Neural cell (in vitro differentiated cells): ENCODE results near the gene PLCB4. TPM values are rescaled to one million over a fixed set of nuclear protein-coding genes. Genes with fewer than 3 reads are reported as not detected.

ENCODE experiments used
- H2AFZ ChIP-seq: fragments of 200-600, 300-800 bp; sonication (generic), shearing (Covaris generic); 2 replicates; pipeline ENCODE4 v1.6.0; 2014; ENCODE audit warnings: low read depth, mild to moderate bottlenecking, antibody characterized with exemption, low read length, moderate library complexity
- H3F3A ChIP-seq: fragments of 200-600 bp; shearing (Covaris generic); 2 replicates; pipeline ENCODE4 v1.6.1; 2016; ENCODE audit warnings: mild to moderate bottlenecking, moderate library complexity, mixed read lengths, antibody characterized with exemption, low read length; ENCODE audit not compliant: insufficient read depth, poor library complexity, severe bottlenecking
- H3K27ac ChIP-seq: fragments of 200-600, 300-800 bp; sonication (generic), shearing (Covaris generic); 2 replicates; pipeline ENCODE4 v1.5.1; 2014; ENCODE audit warnings: mild to moderate bottlenecking, low read length, moderate library complexity
- H3K27me3 ChIP-seq: fragments of 300-800, 200-600 bp; sonication (generic), shearing (Covaris generic); 2 replicates; pipeline ENCODE4 v1.6.0; 2014; ENCODE audit warnings: mild to moderate bottlenecking, low read depth, low read length, moderate library complexity; ENCODE audit not compliant: insufficient read depth
- H3K36me3 ChIP-seq: fragments of 300-800, 200-600 bp; sonication (generic), shearing (Covaris generic); 2 replicates; pipeline ENCODE4 v1.5.1; 2014; ENCODE audit warnings: mild to moderate bottlenecking, antibody characterized with exemption, low read length, moderate library complexity; ENCODE audit not compliant: insufficient read depth
- H3K4me2 ChIP-seq: fragments of 300-800, 200-600 bp; sonication (generic), shearing (Covaris generic); 2 replicates; pipeline ENCODE4 v1.6.0; 2014; ENCODE audit warnings: mild to moderate bottlenecking, low read length
- H3K4me3 ChIP-seq: fragments of 300-800, 200-600 bp; sonication (generic), shearing (Covaris generic); 2 replicates; pipeline ENCODE4 v1.5.1; 2014; ENCODE audit warnings: mild to moderate bottlenecking, low read length, moderate library complexity
- H3K79me2 ChIP-seq: fragments of 200-600 bp; shearing (Covaris generic); replicated peaks from 2 replicates; pipeline ENCODE4 v1.6.0; 2014; ENCODE audit warnings: mild to moderate bottlenecking, low read length, moderate library complexity; ENCODE audit not compliant: insufficient read depth
- H3K9ac ChIP-seq: fragments of 300-800, 200-600 bp; sonication (generic), shearing (Covaris generic); 2 replicates; pipeline ENCODE4 v1.6.1; 2016; ENCODE audit warnings: mild to moderate bottlenecking, low read length, mixed read lengths
- H3K9me2 ChIP-seq: fragments of 200-600 bp; shearing (Covaris generic); 2 replicates; pipeline ENCODE4 v1.6.1; 2016; ENCODE audit warnings: mild to moderate bottlenecking, low read length, mixed read lengths; ENCODE audit not compliant: insufficient read depth
- H3K9me3 ChIP-seq: fragments of 200-600, 300-800 bp; sonication (generic), shearing (Covaris generic); 2 replicates; pipeline ENCODE4 v1.6.1; 2016; ENCODE audit warnings: mild to moderate bottlenecking, mixed run types, low read length, moderate library complexity, mixed read lengths
- H4K20me1 ChIP-seq: fragments of 200-600 bp; shearing (Covaris generic); 2 replicates; pipeline ENCODE4 v1.6.1; 2016; ENCODE audit warnings: mild to moderate bottlenecking, mixed run types; ENCODE audit not compliant: insufficient read depth
- EP300 ChIP-seq: fragments of 450-650 bp; conservative IDR thresholded peaks from 2 replicates; pipeline ENCODE4 v1.6.1; 2014; ENCODE audit warnings: antibody characterized with exemption, mild to moderate bottlenecking, moderate library complexity; ENCODE audit not compliant: poor library complexity, severe bottlenecking
- EZH2 ChIP-seq: fragments of 200-600, 300-800 bp; shearing (Covaris generic), sonication (generic); IDR thresholded peaks from 2 replicates; pipeline ENCODE4 v1.6.1; 2014; ENCODE audit warnings: antibody characterized with exemption, low read length, borderline replicate concordance, mild to moderate bottlenecking; ENCODE audit not compliant: insufficient read depth, poor library complexity, severe bottlenecking
- MXI1 ChIP-seq: fragments of 450-650 bp; conservative IDR thresholded peaks from 2 replicates; pipeline ENCODE4 v1.6.1; 2014; ENCODE audit warnings: antibody characterized with exemption, mild to moderate bottlenecking; ENCODE audit not compliant: poor library complexity, severe bottlenecking
- POLR2AphosphoS5 ChIP-seq: IDR thresholded peaks from 2 replicates; pipeline ENCODE4 v1.6.1; 2012
- RAD21 ChIP-seq: fragments of 450-650 bp; conservative IDR thresholded peaks from 2 replicates; pipeline ENCODE4 v1.6.1; 2014; ENCODE audit warnings: antibody characterized with exemption, mild to moderate bottlenecking, moderate library complexity
- SMC3 ChIP-seq: fragments of 450-650 bp; conservative IDR thresholded peaks from 2 replicates; pipeline ENCODE4 v1.6.1; 2014; ENCODE audit warnings: antibody characterized with exemption, mild to moderate bottlenecking, moderate library complexity; ENCODE audit not compliant: poor library complexity
- TAF1 ChIP-seq: IDR thresholded peaks from 2 replicates; pipeline ENCODE4 v1.6.1; 2012; ENCODE audit warnings: low read depth
- polyA plus RNA-seq: library from polyadenylated mRNA; depleted of rRNA; stranded (reverse); fragments of >200 nt; gene quantifications from 2 replicates; pipeline ENCODE4 v1.2.3, GENCODE V29; 2014
- TF ChIP-seq, protein P1 (sequence below): fragments of 450-650 bp; IDR thresholded peaks from 2 replicates; pipeline ENCODE4 v1.5.1; 2014; ENCODE audit warnings: antibody characterized with exemption, mild to moderate bottlenecking, moderate library complexity; ENCODE audit not compliant: poor library complexity, severe bottlenecking
- TF ChIP-seq, protein P2 (sequence below): IDR thresholded peaks from 2 replicates; pipeline ENCODE4 v1.6.1; 2012; ENCODE audit warnings: borderline replicate concordance

PLCB4 gene
- polyA plus RNA-seq, 1 donor from 2014 or later, result 13.1 TPM

DNA sequence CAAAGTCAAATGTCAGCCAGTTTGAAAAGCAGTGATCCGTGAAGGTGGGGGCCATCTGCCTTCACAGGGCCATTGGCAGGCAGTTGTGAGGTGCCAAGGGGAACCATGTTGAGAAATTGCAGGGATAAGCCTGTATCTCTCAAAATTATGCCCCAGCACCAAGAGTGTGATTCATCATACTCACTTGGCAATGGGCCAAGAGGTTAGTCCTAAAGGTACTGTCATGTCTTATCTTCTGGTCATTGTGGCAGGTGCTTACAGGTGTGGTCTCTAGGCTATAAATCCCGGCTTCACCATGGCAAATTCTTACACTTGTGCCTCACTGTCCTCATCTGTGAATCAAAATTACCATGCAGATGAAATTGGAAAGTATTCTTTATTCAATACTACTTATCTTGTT is 294.8 kb downstream of the PLCB4 start:
- H4K20me1 ChIP-seq, result no peaks in the 10 kb centered on the region
- no peaks in the 10 kb centered on the region for H3K79me2 ChIP-seq
- no peaks in the 10 kb centered on the region for H3K36me3 ChIP-seq
- H3K4me3 ChIP-seq, result no peak overlapping the region
- no peaks in the 10 kb centered on the region for H3K9me2 ChIP-seq
- no peak overlapping the region for H3K27ac ChIP-seq
- H3F3A ChIP-seq, result no peaks in the 10 kb centered on the region
- no peak overlapping the region for H2AFZ ChIP-seq
- no peak overlapping the region for H3K9ac ChIP-seq
- H3K4me2 ChIP-seq, result no peak overlapping the region
- H3K9me3 ChIP-seq, result no peaks in the 10 kb centered on the region
- TF ChIP-seq SMC3 (no peak), EP300 (no peak), RAD21 (no peak), POLR2AphosphoS5 (no peak), EZH2 (no peak), TAF1 (no peak), MXI1 (no peak)
- TF ChIP-seq, protein P1, sequence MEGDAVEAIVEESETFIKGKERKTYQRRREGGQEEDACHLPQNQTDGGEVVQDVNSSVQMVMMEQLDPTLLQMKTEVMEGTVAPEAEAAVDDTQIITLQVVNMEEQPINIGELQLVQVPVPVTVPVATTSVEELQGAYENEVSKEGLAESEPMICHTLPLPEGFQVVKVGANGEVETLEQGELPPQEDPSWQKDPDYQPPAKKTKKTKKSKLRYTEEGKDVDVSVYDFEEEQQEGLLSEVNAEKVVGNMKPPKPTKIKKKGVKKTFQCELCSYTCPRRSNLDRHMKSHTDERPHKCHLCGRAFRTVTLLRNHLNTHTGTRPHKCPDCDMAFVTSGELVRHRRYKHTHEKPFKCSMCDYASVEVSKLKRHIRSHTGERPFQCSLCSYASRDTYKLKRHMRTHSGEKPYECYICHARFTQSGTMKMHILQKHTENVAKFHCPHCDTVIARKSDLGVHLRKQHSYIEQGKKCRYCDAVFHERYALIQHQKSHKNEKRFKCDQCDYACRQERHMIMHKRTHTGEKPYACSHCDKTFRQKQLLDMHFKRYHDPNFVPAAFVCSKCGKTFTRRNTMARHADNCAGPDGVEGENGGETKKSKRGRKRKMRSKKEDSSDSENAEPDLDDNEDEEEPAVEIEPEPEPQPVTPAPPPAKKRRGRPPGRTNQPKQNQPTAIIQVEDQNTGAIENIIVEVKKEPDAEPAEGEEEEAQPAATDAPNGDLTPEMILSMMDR, result no peak
- TF ChIP-seq, protein P2, sequence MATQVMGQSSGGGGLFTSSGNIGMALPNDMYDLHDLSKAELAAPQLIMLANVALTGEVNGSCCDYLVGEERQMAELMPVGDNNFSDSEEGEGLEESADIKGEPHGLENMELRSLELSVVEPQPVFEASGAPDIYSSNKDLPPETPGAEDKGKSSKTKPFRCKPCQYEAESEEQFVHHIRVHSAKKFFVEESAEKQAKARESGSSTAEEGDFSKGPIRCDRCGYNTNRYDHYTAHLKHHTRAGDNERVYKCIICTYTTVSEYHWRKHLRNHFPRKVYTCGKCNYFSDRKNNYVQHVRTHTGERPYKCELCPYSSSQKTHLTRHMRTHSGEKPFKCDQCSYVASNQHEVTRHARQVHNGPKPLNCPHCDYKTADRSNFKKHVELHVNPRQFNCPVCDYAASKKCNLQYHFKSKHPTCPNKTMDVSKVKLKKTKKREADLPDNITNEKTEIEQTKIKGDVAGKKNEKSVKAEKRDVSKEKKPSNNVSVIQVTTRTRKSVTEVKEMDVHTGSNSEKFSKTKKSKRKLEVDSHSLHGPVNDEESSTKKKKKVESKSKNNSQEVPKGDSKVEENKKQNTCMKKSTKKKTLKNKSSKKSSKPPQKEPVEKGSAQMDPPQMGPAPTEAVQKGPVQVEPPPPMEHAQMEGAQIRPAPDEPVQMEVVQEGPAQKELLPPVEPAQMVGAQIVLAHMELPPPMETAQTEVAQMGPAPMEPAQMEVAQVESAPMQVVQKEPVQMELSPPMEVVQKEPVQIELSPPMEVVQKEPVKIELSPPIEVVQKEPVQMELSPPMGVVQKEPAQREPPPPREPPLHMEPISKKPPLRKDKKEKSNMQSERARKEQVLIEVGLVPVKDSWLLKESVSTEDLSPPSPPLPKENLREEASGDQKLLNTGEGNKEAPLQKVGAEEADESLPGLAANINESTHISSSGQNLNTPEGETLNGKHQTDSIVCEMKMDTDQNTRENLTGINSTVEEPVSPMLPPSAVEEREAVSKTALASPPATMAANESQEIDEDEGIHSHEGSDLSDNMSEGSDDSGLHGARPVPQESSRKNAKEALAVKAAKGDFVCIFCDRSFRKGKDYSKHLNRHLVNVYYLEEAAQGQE, result no peak
- no peaks in the 10 kb centered on the region for H3K27me3 ChIP-seq

GRCh38 chr20:9367328-9367727 is 298.4 kb downstream of the PLCB4 start:
- H3K27ac ChIP-seq, result no peak overlapping the region
- no peaks in the 10 kb centered on the region for H3K27me3 ChIP-seq
- no peaks in the 10 kb centered on the region for H3K36me3 ChIP-seq
- H3F3A ChIP-seq, result no peaks in the 10 kb centered on the region
- no peak overlapping the region for H3K9ac ChIP-seq
- H3K9me2 ChIP-seq, result no peaks in the 10 kb centered on the region
- H3K9me3 ChIP-seq, result no peaks in the 10 kb centered on the region
- H4K20me1 ChIP-seq, result no peaks in the 10 kb centered on the region
- no peaks in the 10 kb centered on the region for H3K79me2 ChIP-seq
- no peak overlapping the region for H3K4me2 ChIP-seq
- no peak overlapping the region for H3K4me3 ChIP-seq
- TF ChIP-seq EP300, result no peak
- no peak for TF ChIP-seq POLR2AphosphoS5
- H2AFZ ChIP-seq, result no peak overlapping the region

DNA sequence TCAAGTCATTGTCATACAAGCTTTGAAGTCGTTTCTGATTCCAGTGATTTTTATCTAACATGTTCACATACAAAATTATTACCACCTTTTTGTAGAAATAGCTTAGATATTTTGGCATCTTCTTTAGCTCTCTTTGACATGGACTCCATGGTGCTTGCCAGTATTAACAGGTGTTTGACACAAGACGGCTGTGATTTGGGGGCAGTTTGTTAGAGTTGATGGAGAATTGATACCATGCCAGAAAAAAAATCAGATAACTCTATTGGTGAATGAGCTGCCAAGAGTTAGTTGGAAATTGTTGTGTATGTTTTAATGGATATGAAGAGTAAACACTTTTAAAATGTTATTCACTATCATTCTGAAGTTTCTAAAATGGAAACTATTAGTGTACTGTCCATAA is 298.9 kb downstream of the PLCB4 start:
- Histone ChIP-seq H3K27ac (no peak overlapping the region), H3K79me2 (no peaks in the 10 kb centered on the region), H4K20me1 (no peaks in the 10 kb centered on the region), H3K4me3 (no peak overlapping the region), H3K9ac (no peak overlapping the region), H3F3A (no peaks in the 10 kb centered on the region), H2AFZ (no peak overlapping the region), H3K4me2 (no peak overlapping the region), H3K9me2 (no peaks in the 10 kb centered on the region), H3K27me3 (no peaks in the 10 kb centered on the region), H3K9me3 (no peaks in the 10 kb centered on the region), H3K36me3 (no peaks in the 10 kb centered on the region)
- TF ChIP-seq RAD21 (no peak), POLR2AphosphoS5 (no peak), MXI1 (no peak)
